Measurements from ENCODE around the gene MSTN. TPM values are rescaled to one million over a fixed set of nuclear protein-coding genes. Genes with fewer than 3 reads are reported as not detected.

MSTN gene
- total RNA-seq, 1 donor from 2014 or later: 0.22 TPM

DNA sequence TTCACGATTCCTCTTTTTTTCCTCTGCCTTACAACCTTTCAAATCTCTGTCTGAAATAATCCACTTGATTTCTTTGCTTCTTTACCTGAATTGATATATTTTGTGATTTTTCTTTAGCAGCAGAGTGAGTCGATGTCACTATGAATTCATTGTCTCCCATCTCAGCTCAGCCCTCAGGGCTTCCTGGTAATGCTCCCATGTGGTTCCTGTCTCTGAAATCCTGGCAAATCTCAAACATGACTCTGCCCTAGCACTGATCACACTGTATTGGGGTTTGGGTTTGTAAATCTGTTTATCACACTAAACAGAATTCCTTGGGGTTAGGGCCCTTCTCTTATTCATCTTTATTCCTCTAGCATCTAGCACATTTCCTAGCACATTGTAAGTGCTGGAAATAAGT lies 43.0 kb upstream of the MSTN start:
- Mint-ChIP-seq H3K36me3 (no peaks in the 10 kb centered on the region), H3K27me3 (ENCODE audit: low read depth) (no peaks in the 10 kb centered on the region), H3K27ac (no peak overlapping the region), H3K9me3 (peaks cover 19% of the 10 kb centered on the region), H3K4me1 (peaks cover 2% of the 10 kb centered on the region), H3K4me3 (no peak overlapping the region)
- DNase-seq (ENCODE audit: low spot score in 2 of 2, unreplicated experiment in 2 of 2): no peak
- TF ChIP-seq, protein P1, sequence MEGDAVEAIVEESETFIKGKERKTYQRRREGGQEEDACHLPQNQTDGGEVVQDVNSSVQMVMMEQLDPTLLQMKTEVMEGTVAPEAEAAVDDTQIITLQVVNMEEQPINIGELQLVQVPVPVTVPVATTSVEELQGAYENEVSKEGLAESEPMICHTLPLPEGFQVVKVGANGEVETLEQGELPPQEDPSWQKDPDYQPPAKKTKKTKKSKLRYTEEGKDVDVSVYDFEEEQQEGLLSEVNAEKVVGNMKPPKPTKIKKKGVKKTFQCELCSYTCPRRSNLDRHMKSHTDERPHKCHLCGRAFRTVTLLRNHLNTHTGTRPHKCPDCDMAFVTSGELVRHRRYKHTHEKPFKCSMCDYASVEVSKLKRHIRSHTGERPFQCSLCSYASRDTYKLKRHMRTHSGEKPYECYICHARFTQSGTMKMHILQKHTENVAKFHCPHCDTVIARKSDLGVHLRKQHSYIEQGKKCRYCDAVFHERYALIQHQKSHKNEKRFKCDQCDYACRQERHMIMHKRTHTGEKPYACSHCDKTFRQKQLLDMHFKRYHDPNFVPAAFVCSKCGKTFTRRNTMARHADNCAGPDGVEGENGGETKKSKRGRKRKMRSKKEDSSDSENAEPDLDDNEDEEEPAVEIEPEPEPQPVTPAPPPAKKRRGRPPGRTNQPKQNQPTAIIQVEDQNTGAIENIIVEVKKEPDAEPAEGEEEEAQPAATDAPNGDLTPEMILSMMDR (IDR thresholded peaks at IDR 0.05; ENCODE audit: unreplicated experiment): no peak

- Mint-ChIP-seq H3K27me3 (ENCODE audit: low read depth) (no peaks in the 10 kb centered on the region), H3K27ac (no peak overlapping the region), H3K36me3 (peaks cover 8% of the 10 kb centered on the region), H3K9me3 (peaks cover 29% of the 10 kb centered on the region), H3K4me1 (peaks cover 10% of the 10 kb centered on the region), H3K4me3 (no peak overlapping the region)
- TF ChIP-seq, protein P1 (IDR thresholded peaks at IDR 0.05; ENCODE audit: unreplicated experiment): no peak
- no peak for DNase-seq (ENCODE audit: low spot score in 2 of 2, unreplicated experiment in 2 of 2)
Measured at GRCh38 chr2:190103144-190103543, 40.6 kb upstream of the MSTN start.

- peaks cover 42% of the 10 kb centered on the region for H3K9me3 Mint-ChIP-seq
- no peak for DNase-seq (ENCODE audit: low spot score in 2 of 2, unreplicated experiment in 2 of 2)
- peak overlapping the region; percentile 41 for H3K27ac Mint-ChIP-seq
- no peak overlapping the region for H3K4me3 Mint-ChIP-seq
- no peaks in the 10 kb centered on the region for H3K27me3 Mint-ChIP-seq (ENCODE audit: low read depth)
- peaks cover 8% of the 10 kb centered on the region for H3K36me3 Mint-ChIP-seq
- TF ChIP-seq, protein P1 (IDR thresholded peaks at IDR 0.05; ENCODE audit: unreplicated experiment): no peak
- peaks cover 8% of the 10 kb centered on the region for H3K4me1 Mint-ChIP-seq
Measured at GRCh38 chr2:190099890-190100697, 37.6 kb upstream of the MSTN start.

DNA sequence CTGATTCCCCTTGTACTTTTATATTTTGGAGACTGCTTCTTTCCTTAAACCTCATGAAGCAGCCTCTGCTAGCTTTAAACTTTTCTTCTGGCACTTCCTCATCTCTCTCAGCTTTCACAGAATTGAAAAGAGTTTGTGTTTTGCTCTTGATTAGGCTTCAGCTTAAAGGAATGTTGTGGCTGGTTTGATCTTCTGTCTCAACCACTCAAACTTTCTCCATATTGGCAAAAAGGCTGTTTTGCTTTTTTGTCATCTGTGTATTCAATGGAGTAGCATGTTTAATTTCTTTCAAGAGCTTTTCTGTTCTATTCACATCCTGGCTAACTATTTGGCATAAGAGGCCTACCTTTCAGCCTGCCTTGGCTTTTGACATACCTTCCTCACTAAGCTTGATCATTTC lies 36.3 kb upstream of the MSTN start:
- H3K4me3 Mint-ChIP-seq: no peak overlapping the region
- H3K4me1 Mint-ChIP-seq: peaks cover 17% of the 10 kb centered on the region
- TF ChIP-seq, protein P1 (IDR thresholded peaks at IDR 0.05; ENCODE audit: unreplicated experiment): no peak
- no peak overlapping the region for H3K27ac Mint-ChIP-seq
- DNase-seq (ENCODE audit: low spot score in 2 of 2, unreplicated experiment in 2 of 2): no peak
- H3K9me3 Mint-ChIP-seq: peaks cover 42% of the 10 kb centered on the region
- no peaks in the 10 kb centered on the region for H3K27me3 Mint-ChIP-seq (ENCODE audit: low read depth)
- peaks cover 8% of the 10 kb centered on the region for H3K36me3 Mint-ChIP-seq

GRCh38 chr2:190097115-190097514 lies 34.6 kb upstream of the MSTN start:
- Mint-ChIP-seq H3K27ac (no peak overlapping the region), H3K27me3 (ENCODE audit: low read depth) (no peaks in the 10 kb centered on the region), H3K4me1 (peaks cover 26% of the 10 kb centered on the region), H3K4me3 (no peak overlapping the region), H3K9me3 (peaks cover 29% of the 10 kb centered on the region), H3K36me3 (peaks cover 8% of the 10 kb centered on the region)
- TF ChIP-seq, protein P1 (IDR thresholded peaks at IDR 0.05; ENCODE audit: unreplicated experiment): no peak
- DNase-seq (ENCODE audit: low spot score in 2 of 2, unreplicated experiment in 2 of 2): no peak
